Smooth muscle cell (in vitro differentiated cells): ENCODE data around the gene CCL1. TPM values are rescaled to one million over a fixed set of nuclear protein-coding genes. Genes with fewer than 3 reads are reported as not detected.

Experiments used
- DNase-seq: peaks from one replicate; lab custom pipeline; 2025; ENCODE audit not compliant: unreplicated experiment; lab: John Stamatoyannopoulos, UW
- H2AFZ ChIP-seq: fragments of 200-600 bp; sonication (generic); 2 replicates; pipeline ENCODE4 v1.6.0; 2016; ENCODE audit warnings: antibody characterized with exemption, low read depth, mild to moderate bottlenecking
- H3F3A ChIP-seq: fragments of 200-600 bp; sonication (generic); 2 replicates; pipeline ENCODE4 v1.6.0; 2017; ENCODE audit warnings: antibody characterized with exemption, low read depth
- H3K27ac ChIP-seq: fragments of 200-600 bp; sonication (generic); 2 replicates; pipeline ENCODE4 v1.5.1; 2016; ENCODE audit warnings: low read depth, mild to moderate bottlenecking
- H3K27me3 ChIP-seq: fragments of 200-600 bp; sonication (generic); 2 replicates; pipeline ENCODE4 v1.6.1; 2016; ENCODE audit warnings: low read depth, mild to moderate bottlenecking
- H3K36me3 ChIP-seq: fragments of 200-600 bp; sonication (generic); 2 replicates; pipeline ENCODE4 v1.5.1; 2016; ENCODE audit warnings: low read depth
- H3K4me1 ChIP-seq: fragments of 200-600 bp; sonication (generic); 2 replicates; pipeline ENCODE4 v1.5.1; 2016; ENCODE audit warnings: low read depth
- H3K4me2 ChIP-seq: fragments of 200-600 bp; sonication (generic); 2 replicates; pipeline ENCODE4 v1.6.0; 2016; ENCODE audit warnings: mild to moderate bottlenecking
- H3K4me3 ChIP-seq: fragments of 200-600 bp; sonication (generic); 2 replicates; pipeline ENCODE4 v1.5.1; 2016; ENCODE audit warnings: mild to moderate bottlenecking
- H3K79me2 ChIP-seq: fragments of 200-600 bp; sonication (generic); 2 replicates; pipeline ENCODE4 v1.6.0; 2016; ENCODE audit warnings: low read depth, mild to moderate bottlenecking
- H3K9ac ChIP-seq: fragments of 200-600 bp; sonication (generic); 2 replicates; pipeline ENCODE4 v1.6.0; 2016; ENCODE audit warnings: low read depth
- H3K9me3 ChIP-seq: fragments of 200-600 bp; sonication (generic); replicated peaks from 2 replicates; pipeline ENCODE4 v1.5.1; 2016; ENCODE audit warnings: low read depth
- H4K20me1 ChIP-seq: fragments of 200-600 bp; sonication (generic); 2 replicates; pipeline ENCODE4 v1.6.0; 2016; ENCODE audit warnings: low read depth
- CTCF ChIP-seq: fragments of 200-600 bp; sonication (generic); IDR thresholded peaks from 2 replicates; pipeline ENCODE4 v1.5.1; 2017; ENCODE audit warnings: borderline replicate concordance, mild to moderate bottlenecking, antibody characterized with exemption; ENCODE audit not compliant: insufficient read depth, poor library complexity, severe bottlenecking
- WGBS: methylation state at CpG from one replicate; pipeline ENCODE4 v1.1.7; 2016; ENCODE audit warnings: low lambda C conversion rate; 5-methylcytosine and 5-hydroxymethylcytosine counted together
- polyA plus RNA-seq: library from polyadenylated mRNA; unstranded; fragments of >200 nt; fragmentation: Nextera tagmentation; extraction: Ambion mirVana; gene quantifications from 2 replicates; pipeline ENCODE4 v1.2.1, GENCODE V29; 2016
- total RNA-seq: library from RNA; depleted of rRNA; stranded (reverse); fragments of >200 nt; gene quantifications from 2 replicates; pipeline ENCODE4 v1.2.3, GENCODE V29; 2014

The CCL1 gene
- total and polyA plus RNA-seq, 2 experiments from 2014 or later: not detected

GRCh38 chr17:34379868-34380267 lies 16.8 kb upstream of the CCL1 start:
- H3K4me2 ChIP-seq: no peak overlapping the region
- 68% methylated on average over 5 of the region's 5 CpGs for WGBS
- DNase-seq: no peak
- H3K4me1 ChIP-seq: peaks cover 3% of the 10 kb centered on the region
- H3K27me3 ChIP-seq: no peaks in the 10 kb centered on the region
- H4K20me1 ChIP-seq: no peaks in the 10 kb centered on the region
- no peak overlapping the region for H3K4me3 ChIP-seq
- TF ChIP-seq CTCF: no peak
- no peak overlapping the region for H3K9ac ChIP-seq
- H3F3A ChIP-seq: no peaks in the 10 kb centered on the region
- no peaks in the 10 kb centered on the region for H3K36me3 ChIP-seq
- no peaks in the 10 kb centered on the region for H3K79me2 ChIP-seq
- no peak overlapping the region for H2AFZ ChIP-seq
- H3K9me3 ChIP-seq: no peaks in the 10 kb centered on the region
- H3K27ac ChIP-seq: no peak overlapping the region

- H4K20me1 ChIP-seq: no peaks in the 10 kb centered on the region
- no peaks in the 10 kb centered on the region for H3K27me3 ChIP-seq
- no peak overlapping the region for H3K4me2 ChIP-seq
- H3K36me3 ChIP-seq: no peaks in the 10 kb centered on the region
- TF ChIP-seq CTCF: no peak
- no peak overlapping the region for H3K9ac ChIP-seq
- WGBS: 67% methylated on average over 6 of the region's 6 CpGs
- H3K4me3 ChIP-seq: no peak overlapping the region
- peaks cover 3% of the 10 kb centered on the region for H3K4me1 ChIP-seq
- no peaks in the 10 kb centered on the region for H3F3A ChIP-seq
- H3K79me2 ChIP-seq: no peaks in the 10 kb centered on the region
- no peak overlapping the region for H3K27ac ChIP-seq
- no peak for DNase-seq
- H3K9me3 ChIP-seq: no peaks in the 10 kb centered on the region
- no peak overlapping the region for H2AFZ ChIP-seq
These were observed 15.7 kb upstream of the CCL1 start for GRCh38 chr17:34378664-34379101.

DNA sequence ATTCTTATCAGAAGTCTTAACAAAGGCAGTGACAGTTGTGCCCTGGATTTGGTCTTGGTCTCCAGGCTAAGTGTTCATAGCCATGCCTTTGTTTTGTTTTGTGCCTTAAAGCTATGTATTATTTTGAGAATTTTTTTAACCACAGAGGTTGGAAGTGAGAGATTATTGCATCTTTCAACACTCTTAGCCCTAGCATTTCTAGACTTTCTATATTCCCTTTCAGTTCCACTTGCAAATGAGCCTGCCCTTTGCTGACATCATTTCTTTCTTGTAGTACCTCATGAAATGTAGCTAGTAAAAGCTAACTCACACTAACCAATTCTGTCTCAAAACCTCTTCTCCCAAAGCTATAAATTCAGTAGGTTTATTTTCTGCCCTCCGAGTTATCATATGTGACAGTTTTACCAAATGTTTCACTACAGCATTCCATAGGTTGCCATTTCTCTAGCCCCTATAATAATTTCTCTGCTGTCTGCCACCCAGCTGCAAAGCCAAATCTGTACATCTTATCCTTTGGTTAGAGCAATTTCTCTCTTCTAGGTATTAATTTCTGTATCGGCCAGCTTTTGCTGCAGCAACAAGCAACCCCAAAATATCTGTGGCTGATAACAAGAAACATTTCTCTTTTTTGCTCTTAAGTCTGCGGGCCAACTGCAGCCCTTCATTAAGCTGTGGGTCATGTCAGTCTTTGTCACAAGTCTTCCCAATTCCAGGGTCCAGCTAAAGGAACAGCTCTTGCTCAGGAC lies 14.2 kb upstream of the CCL1 start:
- DNase-seq: no peak
- no peaks in the 10 kb centered on the region for H3F3A ChIP-seq
- TF ChIP-seq CTCF: no peak
- H3K9me3 ChIP-seq: no peaks in the 10 kb centered on the region
- no peaks in the 10 kb centered on the region for H3K4me1 ChIP-seq
- H3K79me2 ChIP-seq: no peaks in the 10 kb centered on the region
- H2AFZ ChIP-seq: no peak overlapping the region
- no peaks in the 10 kb centered on the region for H3K27me3 ChIP-seq
- H4K20me1 ChIP-seq: no peaks in the 10 kb centered on the region
- no peak overlapping the region for H3K4me2 ChIP-seq
- H3K4me3 ChIP-seq: no peak overlapping the region
- no peaks in the 10 kb centered on the region for H3K36me3 ChIP-seq
- no peak overlapping the region for H3K27ac ChIP-seq
- H3K9ac ChIP-seq: no peak overlapping the region
- 88% methylated on average over 3 of the region's 3 CpGs for WGBS
